ENCODE data around the gene ZNF816.
A peak's percentile ranks its signal among the peaks of the same experiment; 100 is the strongest.

ZNF816 gene

DNA sequence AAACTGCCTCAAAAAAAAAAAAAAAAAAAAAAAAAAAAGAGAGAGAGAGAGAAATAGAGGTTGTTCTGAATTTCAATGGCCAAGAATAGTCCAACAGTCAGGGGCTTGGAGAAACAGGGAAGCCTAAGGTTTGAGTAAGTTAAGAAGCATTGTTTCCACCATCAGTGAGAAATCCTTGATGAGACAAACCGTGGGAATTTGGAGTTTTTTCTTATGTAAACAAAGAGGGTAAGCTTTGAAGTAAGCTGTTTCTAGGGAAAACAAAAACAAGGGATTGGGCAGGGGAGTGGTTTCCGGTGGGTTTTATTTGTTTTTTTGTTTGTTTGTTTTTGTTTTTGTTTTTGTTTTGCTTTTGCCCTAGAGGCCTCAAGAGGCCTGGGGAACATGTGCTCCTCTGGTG is 39.8 kb upstream of the ZNF816 start:
- no peak overlapping the region for H3K27ac ChIP-seq
- no peak for TF ChIP-seq CTCF (IDR thresholded peaks at IDR 0.05)
- no peak for TF ChIP-seq ZFX (IDR thresholded peaks at IDR 0.05; ENCODE audit: borderline replicate concordance)

DNA sequence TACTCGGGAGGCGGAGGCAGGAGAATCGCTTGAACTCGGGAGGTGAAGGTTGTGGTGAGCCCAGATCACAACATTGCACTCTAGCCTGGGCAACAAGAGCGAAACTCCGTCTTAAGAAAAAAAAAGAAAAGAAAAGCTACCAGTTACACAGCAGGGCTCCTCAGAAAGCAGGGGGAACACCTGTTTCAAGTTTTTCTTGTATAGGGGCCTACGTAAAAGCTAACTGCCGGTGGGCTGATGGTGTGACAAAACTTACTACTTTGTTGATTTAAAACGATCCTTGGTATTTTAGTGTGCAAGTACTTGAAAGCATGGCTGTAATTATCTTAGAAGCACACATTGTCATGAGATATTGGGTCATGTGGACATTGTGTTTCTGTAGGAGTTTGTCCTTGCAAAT is 35.3 kb upstream of the ZNF816 start:
- TF ChIP-seq CTCF (IDR thresholded peaks at IDR 0.05) (no peak), ZFX (IDR thresholded peaks at IDR 0.05; ENCODE audit: borderline replicate concordance) (no peak)

GRCh38 chr19:52995711-52996110 is 33.0 kb upstream of the ZNF816 start:
- TF ChIP-seq ZFX (IDR thresholded peaks at IDR 0.05; ENCODE audit: borderline replicate concordance) (no peak), CTCF (IDR thresholded peaks at IDR 0.05) (no peak)
- no peak overlapping the region for H3K27ac ChIP-seq

More for the DNA sequence above, 35.3 kb upstream of the ZNF816 start:
- H3K27ac ChIP-seq, result no peak overlapping the region

GRCh38 chr19:52993342-52994178 is 30.9 kb upstream of the ZNF816 start:
- peak overlapping the region; percentile 69 for H3K27ac ChIP-seq

GRCh38 chr19:52992109-52993004 is 29.7 kb upstream of the ZNF816 start:
- H3K27ac ChIP-seq, result peak overlapping the region; percentile 69
- no peak for TF ChIP-seq CTCF (IDR thresholded peaks at IDR 0.05)
- no peak for TF ChIP-seq ZFX (IDR thresholded peaks at IDR 0.05; ENCODE audit: borderline replicate concordance)

More at GRCh38 chr19:52993342-52994178, 30.9 kb upstream of the ZNF816 start:
- TF ChIP-seq CTCF (IDR thresholded peaks at IDR 0.05) (peak; percentile 64), ZFX (IDR thresholded peaks at IDR 0.05; ENCODE audit: borderline replicate concordance) (no peak)

DNA sequence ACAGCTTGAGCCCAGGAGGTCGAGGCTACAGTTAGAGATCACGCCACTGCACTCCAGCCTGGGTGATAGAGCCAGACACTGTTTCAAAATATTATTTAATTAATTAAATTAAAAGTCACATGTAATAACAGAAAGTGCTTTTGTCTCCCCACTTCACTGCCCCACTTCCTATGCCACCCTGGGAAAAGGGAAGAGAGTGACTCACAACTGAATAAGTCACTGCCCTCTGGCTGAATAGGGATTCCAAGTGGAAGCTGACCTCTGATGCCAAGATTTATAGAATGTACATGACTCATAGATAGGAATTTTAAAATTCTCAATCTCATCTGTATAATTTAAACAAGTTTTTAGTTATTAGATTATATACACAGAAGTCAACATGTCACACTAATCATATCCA is 28.8 kb upstream of the ZNF816 start:
- H3K27ac ChIP-seq, result no peak overlapping the region
- TF ChIP-seq CTCF (IDR thresholded peaks at IDR 0.05), result no peak
- TF ChIP-seq ZFX (IDR thresholded peaks at IDR 0.05; ENCODE audit: borderline replicate concordance), result no peak

Data from 22Rv1 (cell line).